PC-9 (cell line): ENCODE measurements around the gene CD8B2.

Source experiments
- CTCF ChIP-seq: fragments of 200-600 bp; sonication (generic); conservative IDR thresholded peaks from 2 replicates; pipeline ENCODE4 v1.6.1; 2017; ENCODE audit warnings: mixed run types, antibody characterized with exemption, mild to moderate bottlenecking, moderate library complexity
- EZH2 ChIP-seq: fragments of 200-600 bp; sonication (generic); IDR thresholded peaks from 2 replicates; pipeline ENCODE4 v1.8.0; 2017; ENCODE audit warnings: antibody characterized with exemption, low read depth

- TF ChIP-seq CTCF (no peak), EZH2 (no peak)
Measured at GRCh38 chr2:106561356-106561755, 74.2 kb downstream of the CD8B2 start.
